Progenitor cell of endocrine pancreas (in vitro differentiated cells): ENCODE data around the gene MAP3K8. TPM values are rescaled to one million over a fixed set of nuclear protein-coding genes. Genes with fewer than 3 reads are reported as not detected.
"Not testable (repeated sequence)": the region's sequence is repeated elsewhere in the genome, so short reads cannot be mapped to it uniquely, and the experiment has no call there.

Experiments used
- DNase-seq: peaks from one replicate; pipeline ENCODE4 v3.0.0; 2021; ENCODE audit warnings: low spot score; ENCODE audit not compliant: unreplicated experiment
- H3K27ac Mint-ChIP-seq: 2 replicates; pipeline ENCODE4 v1.8.0; 2021; ENCODE audit warnings: mild to moderate bottlenecking, moderate library complexity, mixed read lengths
- H3K27me3 Mint-ChIP-seq: 2 replicates; pipeline ENCODE4 v1.8.0; 2021; ENCODE audit warnings: mixed read lengths
- H3K36me3 Mint-ChIP-seq: 2 replicates; pipeline ENCODE4 v1.8.0; 2022; ENCODE audit warnings: mixed read lengths; ENCODE audit not compliant: insufficient read depth
- H3K4me1 Mint-ChIP-seq: 2 replicates; pipeline ENCODE4 v1.8.0; 2021; ENCODE audit warnings: low read depth, mixed read lengths
- H3K4me3 Mint-ChIP-seq: 2 replicates; pipeline ENCODE4 v1.8.0; 2021; ENCODE audit warnings: low read depth, mild to moderate bottlenecking, moderate library complexity, mixed read lengths
- H3K9me3 Mint-ChIP-seq: 2 replicates; pipeline ENCODE4 v1.8.0; 2021; ENCODE audit warnings: low read depth, mixed read lengths
- CTCF ChIP-seq: fragments of 200-600 bp; sonication (generic); IDR thresholded peaks from one replicate; pipeline ENCODE4 v1.5.0; 2021; ENCODE audit warnings: antibody characterized with exemption, mild to moderate bottlenecking; ENCODE audit not compliant: unreplicated experiment
- total RNA-seq: library from RNA; stranded (reverse); gene quantifications from 2 replicates; pipeline ENCODE4 v1.2.1, GENCODE V29; 2021

Gene MAP3K8
- total RNA-seq, 1 donor from 2014 or later = 16.8 TPM

GRCh38 chr10:30463944-30464451 lies 30.0 kb downstream of the MAP3K8 start:
- TF ChIP-seq CTCF = no peak
- H3K4me3 Mint-ChIP-seq = no peak overlapping the region
- H3K27ac Mint-ChIP-seq = no peak overlapping the region
- H3K36me3 Mint-ChIP-seq = peaks cover 11% of the 10 kb centered on the region
- no peaks in the 10 kb centered on the region for H3K9me3 Mint-ChIP-seq
- H3K4me1 Mint-ChIP-seq = peaks cover 8% of the 10 kb centered on the region
- no peak for DNase-seq
- H3K27me3 Mint-ChIP-seq = no peaks in the 10 kb centered on the region

- Mint-ChIP-seq H3K36me3 (peaks cover 8% of the 10 kb centered on the region), H3K9me3 (no peaks in the 10 kb centered on the region), H3K27ac (no peak overlapping the region), H3K27me3 (no peaks in the 10 kb centered on the region), H3K4me3 (no peak overlapping the region), H3K4me1 (peaks cover 8% of the 10 kb centered on the region)
- no peak for DNase-seq
- TF ChIP-seq CTCF = no peak
These were observed 30.7 kb downstream of the MAP3K8 start for GRCh38 chr10:30464675-30465074.

- TF ChIP-seq CTCF = no peak
- DNase-seq = no peak
- Mint-ChIP-seq H3K27ac (no peak overlapping the region), H3K36me3 (no peaks in the 10 kb centered on the region), H3K27me3 (no peaks in the 10 kb centered on the region), H3K4me1 (peaks cover 8% of the 10 kb centered on the region), H3K9me3 (no peaks in the 10 kb centered on the region), H3K4me3 (no peak overlapping the region)
These were observed 32.5 kb downstream of the MAP3K8 start for GRCh38 chr10:30466445-30466844.

GRCh38 chr10:30467651-30468338 lies 33.8 kb downstream of the MAP3K8 start:
- H3K4me3 Mint-ChIP-seq = no peak overlapping the region
- no peaks in the 10 kb centered on the region for H3K27me3 Mint-ChIP-seq
- TF ChIP-seq CTCF = no peak
- H3K4me1 Mint-ChIP-seq = peaks cover 8% of the 10 kb centered on the region
- no peak overlapping the region for H3K27ac Mint-ChIP-seq
- no peak for DNase-seq
- no peaks in the 10 kb centered on the region for H3K36me3 Mint-ChIP-seq
- no peaks in the 10 kb centered on the region for H3K9me3 Mint-ChIP-seq

- H3K27ac Mint-ChIP-seq = no peak overlapping the region
- no peak for DNase-seq
- no peaks in the 10 kb centered on the region for H3K4me1 Mint-ChIP-seq
- H3K36me3 Mint-ChIP-seq = peaks cover 3% of the 10 kb centered on the region
- no peak for TF ChIP-seq CTCF
- H3K9me3 Mint-ChIP-seq = peaks cover 8% of the 10 kb centered on the region
- H3K4me3 Mint-ChIP-seq = no peak overlapping the region
- H3K27me3 Mint-ChIP-seq = no peaks in the 10 kb centered on the region
These were observed 38.6 kb downstream of the MAP3K8 start for GRCh38 chr10:30472414-30473155.

- not testable (repeated sequence) for H3K4me3 Mint-ChIP-seq, H3K36me3 Mint-ChIP-seq, H3K27me3 Mint-ChIP-seq
These were observed 41.5 kb downstream of the MAP3K8 start for GRCh38 chr10:30475515-30475914.

More at GRCh38 chr10:30475515-30475914, 41.5 kb downstream of the MAP3K8 start:
- H3K4me1 Mint-ChIP-seq, DNase-seq, H3K9me3 Mint-ChIP-seq, H3K27ac Mint-ChIP-seq: not testable (repeated sequence)
